Fibroblast of peridontal ligament (primary cell): ENCODE data around the gene FKRP.
"Not testable (repeated sequence)": the region's sequence is repeated elsewhere in the genome, so short reads cannot be mapped to it uniquely, and the experiment has no call there.

Experiments
- DNase-seq: peaks from one replicate; pipeline ENCODE4 v3.0.0-alpha.2; 2010; ENCODE audit errors: extremely low read depth

FKRP gene

DNA sequence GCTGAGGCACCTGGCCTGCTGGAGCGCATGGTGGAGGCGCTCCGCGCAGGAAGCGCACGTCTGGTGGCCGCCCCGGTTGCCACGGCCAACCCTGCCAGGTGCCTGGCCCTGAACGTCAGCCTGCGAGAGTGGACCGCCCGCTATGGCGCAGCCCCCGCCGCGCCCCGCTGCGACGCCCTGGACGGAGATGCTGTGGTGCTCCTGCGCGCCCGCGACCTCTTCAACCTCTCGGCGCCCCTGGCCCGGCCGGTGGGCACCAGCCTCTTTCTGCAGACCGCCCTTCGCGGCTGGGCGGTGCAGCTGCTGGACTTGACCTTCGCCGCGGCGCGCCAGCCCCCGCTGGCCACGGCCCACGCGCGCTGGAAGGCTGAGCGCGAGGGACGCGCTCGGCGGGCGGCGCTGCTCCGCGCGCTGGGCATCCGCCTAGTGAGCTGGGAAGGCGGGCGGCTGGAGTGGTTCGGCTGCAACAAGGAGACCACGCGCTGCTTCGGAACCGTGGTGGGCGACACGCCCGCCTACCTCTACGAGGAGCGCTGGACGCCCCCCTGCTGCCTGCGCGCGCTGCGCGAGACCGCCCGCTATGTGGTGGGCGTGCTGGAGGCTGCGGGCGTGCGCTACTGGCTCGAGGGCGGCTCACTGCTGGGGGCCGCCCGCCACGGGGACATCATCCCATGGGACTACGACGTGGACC lies 10.1 kb downstream of the FKRP start:
- no peak for DNase-seq

DNA sequence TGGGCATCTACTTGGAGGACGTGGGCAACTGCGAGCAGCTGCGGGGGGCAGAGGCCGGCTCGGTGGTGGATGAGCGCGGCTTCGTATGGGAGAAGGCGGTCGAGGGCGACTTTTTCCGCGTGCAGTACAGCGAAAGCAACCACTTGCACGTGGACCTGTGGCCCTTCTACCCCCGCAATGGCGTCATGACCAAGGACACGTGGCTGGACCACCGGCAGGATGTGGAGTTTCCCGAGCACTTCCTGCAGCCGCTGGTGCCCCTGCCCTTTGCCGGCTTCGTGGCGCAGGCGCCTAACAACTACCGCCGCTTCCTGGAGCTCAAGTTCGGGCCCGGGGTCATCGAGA lies 10.7 kb downstream of the FKRP start:
- DNase-seq = no peak

DNA sequence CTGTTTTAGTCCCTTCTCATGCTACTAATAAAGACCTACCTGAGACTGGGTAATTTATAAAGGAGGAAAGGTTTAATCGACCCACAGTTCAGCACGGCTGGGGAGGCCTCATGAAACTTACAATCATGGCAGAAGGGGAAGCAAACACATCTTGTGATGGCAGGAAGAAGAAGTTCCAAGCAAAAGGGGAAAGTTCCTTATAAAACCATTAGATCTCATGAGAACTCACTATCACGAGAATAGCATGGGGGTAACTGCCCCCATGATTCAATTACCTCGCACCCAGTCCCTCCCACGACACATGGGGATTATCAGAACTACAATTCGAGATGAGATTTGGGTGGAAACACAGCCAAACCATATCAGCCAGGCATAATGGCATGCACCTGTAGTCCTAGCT lies 13.3 kb downstream of the FKRP start:
- no peak for DNase-seq

DNA sequence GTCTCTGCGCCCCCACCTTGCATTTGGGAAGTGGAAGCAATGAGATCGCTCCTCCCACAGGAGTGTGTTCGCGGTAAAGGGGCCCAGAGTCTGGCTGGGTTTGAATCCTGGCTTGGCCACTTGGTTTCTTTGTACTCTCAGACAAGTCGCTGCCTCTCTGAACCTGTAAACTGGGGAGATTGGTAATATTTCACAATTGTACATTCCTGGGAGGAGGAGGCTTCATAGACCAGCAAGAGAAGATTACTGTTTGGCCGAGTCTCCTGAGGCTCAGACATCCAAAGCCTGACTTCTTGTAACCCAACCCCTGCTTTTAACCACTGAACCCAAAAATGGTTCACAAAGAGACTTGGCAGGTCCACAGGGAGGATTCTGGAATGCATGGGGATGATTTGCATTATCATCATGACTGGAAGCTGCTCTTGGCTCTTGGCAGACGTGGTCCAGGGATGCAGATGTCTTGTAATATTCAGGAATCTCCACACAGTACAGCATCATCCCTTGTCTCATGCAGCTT lies 14.0 kb downstream of the FKRP start:
- DNase-seq = peak; percentile 100

DNA sequence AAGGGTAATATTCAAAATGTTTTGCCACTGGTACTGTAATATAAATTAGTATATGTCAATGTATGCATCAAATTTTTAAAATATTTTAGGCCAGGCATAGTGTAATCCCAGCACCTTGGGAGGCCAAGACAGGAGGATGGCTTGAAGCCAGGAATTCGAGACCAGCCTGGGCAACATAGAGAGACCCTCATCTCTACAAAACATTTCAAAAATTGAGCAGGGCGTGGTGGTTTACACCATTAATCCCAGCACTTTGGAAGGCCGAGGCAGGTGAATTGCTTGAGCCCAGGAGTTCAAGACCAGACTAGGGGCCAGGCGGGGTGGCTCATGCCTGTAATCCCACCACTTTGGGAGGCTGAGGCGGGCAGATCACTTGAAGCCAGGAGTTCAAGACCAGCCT lies 14.5 kb downstream of the FKRP start:
- DNase-seq = no peak

DNA sequence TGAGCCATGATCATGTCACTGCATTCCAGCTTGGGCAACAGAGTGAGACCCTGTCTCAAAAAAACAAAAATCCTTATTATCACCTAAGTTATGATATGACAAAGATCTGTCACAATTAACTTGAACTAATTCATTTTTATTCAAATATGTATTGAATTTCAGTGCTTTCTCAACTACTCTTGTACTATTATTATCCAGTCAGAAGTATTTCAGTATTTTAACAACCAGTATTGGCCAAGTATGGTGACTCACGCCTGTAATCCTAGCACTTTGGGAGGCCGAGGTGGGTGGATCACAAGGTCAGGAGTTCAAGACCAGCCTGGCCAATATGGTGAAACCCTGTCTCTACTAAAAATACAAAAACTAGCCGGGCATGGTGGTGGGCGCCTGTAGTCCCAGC lies 15.0 kb downstream of the FKRP start:
- peak; percentile 79 for DNase-seq

DNA sequence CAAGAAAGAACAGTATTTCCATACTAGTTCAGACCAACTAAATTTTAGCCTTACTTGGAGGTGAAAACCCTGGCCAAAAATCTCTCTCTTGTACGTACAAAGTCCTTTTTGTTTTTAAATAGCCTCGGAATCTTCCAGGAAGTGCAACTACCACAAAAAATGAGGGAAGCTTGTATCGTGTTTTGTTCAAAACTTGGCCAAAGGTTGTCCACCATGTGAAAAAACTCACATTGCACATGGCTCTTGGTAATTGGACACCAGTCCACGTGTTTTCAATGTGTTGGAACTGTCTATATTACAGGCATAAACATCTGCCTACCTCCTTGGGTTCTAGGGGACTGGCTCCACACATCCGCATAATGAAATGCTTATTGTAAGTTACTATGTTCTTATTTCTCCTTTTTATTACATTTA lies 15.6 kb downstream of the FKRP start:
- peak; percentile 83 for DNase-seq

DNA sequence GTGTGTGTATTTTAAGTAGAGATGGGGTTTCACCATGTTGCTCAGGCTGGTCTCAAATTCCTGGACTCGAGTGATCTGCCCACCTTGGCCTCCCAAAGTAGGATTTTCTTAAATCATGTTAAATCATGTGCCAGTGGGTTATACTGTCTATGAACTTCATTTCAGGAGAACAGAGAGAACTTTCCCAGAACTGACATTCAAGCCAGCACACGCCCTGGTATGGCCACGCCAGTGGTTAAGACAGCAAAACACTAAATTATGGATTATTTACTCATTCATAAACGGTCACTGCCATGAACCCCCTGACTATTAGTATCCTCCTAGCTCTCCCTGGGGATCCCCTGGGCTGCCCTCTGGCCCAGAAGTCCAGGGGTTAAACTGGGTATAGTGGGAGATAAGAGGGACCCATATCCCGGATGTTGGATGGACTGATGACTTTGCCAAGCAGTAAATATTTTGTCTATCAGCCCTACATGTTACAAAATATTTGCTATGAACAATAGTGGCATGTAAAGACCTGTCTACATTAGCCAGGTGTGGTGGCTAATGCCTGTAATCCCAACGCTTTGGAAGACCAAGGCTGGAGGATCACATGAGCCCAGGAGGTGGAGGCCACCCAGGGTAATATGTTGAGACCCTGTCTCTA lies 16.5 kb downstream of the FKRP start:
- no peak for DNase-seq

DNA sequence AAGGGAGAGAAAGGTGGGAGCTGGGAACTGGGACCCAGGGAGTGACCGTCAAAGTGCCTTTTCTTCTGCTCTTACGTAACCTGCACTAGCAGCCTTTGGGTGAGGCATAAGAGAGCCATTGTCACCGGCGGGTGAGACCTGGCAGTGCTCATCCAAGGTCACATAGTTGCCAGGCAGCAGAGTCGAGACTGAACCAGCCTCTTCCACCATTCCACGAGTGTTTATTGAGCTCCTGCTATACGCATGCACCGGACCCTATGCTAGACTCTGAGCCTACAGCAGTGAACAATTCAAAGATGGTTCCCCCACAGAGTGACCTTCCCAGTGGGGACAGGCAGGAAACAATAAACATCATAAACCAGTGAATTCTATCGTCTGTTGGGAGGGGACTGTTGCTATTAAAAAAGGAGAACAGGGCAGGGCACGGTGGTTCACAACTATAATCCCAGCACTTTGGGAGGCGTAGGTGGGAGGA lies 19.0 kb downstream of the FKRP start:
- DNase-seq = no peak

DNA sequence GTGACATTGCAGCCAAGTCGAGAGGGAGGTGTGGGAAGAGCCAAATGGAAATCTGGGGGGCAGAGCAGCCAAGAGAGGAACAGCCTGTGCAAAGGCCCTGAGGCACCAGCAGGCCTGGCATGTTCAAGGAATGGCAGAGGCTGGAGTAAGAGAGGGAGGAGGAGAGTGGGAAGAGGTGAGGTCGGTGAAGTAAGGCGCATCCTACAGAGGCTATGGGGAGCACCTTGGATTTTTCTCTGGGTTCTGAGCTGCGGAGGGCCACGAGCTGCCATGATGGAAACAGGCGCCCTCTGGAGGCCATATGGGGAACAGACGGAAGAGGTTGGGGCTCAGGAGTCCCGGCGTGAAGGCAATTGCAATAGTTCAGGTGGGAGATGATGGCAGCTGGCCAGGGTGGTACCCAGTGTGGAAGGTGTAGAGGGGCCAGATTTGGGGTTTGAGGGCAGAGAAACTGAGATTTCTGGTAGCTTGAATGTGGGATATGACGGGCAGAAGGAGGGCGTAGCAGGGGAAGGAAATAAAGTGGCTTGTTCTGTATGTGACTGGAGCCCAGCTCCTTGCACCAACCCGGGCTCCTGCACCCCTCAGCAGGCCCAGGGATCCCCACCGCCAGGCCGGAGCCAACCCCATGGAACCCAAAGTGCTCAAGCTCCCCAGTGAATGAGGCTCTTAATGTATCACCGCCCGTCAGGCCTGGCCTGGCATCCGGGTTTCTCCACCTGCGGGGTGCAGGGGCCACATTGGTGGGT lies 20.9 kb downstream of the FKRP start:
- DNase-seq = no peak

DNA sequence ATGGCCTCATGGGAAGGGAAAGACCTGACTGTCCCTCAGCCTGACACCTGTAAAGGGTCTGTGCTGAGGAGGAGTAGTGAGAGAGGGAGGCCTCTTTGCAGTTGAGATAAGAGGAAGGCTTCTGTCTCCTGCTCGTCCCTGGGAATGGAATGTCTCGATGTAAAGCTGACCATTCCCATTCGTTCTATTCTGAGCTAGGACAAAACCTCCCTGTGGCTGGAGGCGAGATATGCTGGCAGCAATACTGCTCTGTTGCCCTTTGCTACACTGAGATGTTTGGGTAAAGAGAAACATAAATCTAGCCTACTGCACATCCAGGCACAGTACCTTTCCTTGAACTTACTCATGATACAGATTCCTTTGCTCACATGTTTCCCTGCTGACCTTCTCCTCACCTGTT lies 22.9 kb downstream of the FKRP start:
- not testable (repeated sequence) for DNase-seq

DNA sequence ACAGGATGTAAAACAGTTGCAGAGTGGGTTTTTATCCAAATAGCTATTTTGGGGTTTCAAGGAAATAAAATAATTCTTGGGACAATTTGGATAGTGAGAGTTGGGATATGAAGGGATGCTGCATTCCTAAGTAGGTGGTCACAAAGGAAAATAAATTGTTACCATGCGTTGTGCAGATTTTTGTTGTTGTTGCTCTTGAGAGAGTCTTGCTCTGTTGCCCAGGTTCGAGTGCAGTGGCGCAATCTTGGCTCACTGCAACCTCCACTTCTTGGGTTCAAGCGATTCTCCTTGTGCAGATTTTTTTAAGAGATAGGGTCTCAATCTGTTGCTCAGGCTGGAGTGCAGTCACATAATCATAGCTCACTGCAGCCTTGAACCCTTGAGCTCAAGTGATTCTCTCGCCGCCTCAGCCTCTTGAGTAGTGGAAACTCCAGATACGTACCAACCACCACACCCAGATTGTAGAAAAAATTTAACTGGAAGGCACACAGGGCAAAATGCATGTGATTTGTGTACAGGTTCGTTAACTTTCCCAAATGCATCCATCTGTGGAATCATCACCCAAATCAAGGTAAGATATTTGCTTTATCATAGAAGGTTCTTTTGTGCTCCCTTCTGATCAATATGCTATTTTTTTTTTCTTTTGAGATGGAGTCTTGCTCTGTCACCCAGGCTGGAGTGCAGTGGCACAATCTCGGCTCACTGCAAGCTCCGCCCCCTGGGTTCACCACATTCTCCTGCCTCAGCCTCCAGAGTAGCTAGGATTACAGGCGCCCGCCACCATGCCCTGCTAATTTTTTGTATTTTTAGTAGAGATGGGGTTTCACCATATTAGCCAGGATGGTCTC lies 26.5 kb downstream of the FKRP start:
- DNase-seq = no peak

DNA sequence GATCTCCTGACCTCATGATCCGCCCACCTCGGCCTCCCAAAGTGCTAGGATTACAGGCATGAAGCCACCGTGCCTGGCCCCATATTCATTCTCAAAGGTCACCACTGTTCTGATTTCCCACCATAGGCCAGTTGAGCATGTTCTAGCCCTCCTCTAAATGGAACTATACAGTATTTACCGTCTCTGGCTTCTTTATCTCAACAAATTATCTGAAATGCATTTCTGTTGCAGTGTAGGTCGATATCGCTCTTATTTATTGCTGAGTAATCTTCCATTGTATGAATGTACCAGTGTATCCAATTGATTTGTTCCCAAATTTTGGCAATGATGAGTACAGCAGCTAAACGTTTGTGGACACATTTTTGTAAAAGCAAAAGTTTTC lies 27.2 kb downstream of the FKRP start:
- no peak for DNase-seq

DNA sequence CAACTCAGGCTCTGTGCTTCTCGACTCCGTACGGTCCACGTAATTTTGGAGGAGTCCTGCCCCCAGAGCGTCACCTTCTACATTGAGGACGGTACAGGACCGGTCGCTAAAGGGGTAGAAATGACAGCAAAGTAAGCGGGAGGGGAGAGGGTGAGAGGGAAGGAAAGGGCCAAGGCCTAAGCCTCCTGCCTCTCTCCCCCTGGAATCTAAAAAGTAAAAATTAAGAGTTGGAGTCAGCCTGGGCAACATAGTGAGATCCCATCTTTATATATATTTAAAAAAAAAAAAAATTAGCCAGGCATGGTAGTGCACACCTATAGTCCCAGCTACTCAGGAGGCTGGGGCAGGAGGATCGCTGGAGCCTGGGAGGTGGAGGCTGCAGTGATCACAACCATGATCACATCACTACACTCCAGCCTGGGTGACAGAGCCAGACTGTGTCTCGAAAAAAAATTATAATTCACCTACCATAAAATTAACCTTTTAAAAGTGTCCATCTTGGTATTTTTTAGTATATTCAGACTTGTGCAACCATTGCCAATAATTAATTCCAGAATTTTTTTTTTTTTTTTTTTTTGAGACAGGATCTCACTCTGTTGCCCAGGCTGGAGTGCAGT lies 29.9 kb downstream of the FKRP start:
- DNase-seq = no peak

DNA sequence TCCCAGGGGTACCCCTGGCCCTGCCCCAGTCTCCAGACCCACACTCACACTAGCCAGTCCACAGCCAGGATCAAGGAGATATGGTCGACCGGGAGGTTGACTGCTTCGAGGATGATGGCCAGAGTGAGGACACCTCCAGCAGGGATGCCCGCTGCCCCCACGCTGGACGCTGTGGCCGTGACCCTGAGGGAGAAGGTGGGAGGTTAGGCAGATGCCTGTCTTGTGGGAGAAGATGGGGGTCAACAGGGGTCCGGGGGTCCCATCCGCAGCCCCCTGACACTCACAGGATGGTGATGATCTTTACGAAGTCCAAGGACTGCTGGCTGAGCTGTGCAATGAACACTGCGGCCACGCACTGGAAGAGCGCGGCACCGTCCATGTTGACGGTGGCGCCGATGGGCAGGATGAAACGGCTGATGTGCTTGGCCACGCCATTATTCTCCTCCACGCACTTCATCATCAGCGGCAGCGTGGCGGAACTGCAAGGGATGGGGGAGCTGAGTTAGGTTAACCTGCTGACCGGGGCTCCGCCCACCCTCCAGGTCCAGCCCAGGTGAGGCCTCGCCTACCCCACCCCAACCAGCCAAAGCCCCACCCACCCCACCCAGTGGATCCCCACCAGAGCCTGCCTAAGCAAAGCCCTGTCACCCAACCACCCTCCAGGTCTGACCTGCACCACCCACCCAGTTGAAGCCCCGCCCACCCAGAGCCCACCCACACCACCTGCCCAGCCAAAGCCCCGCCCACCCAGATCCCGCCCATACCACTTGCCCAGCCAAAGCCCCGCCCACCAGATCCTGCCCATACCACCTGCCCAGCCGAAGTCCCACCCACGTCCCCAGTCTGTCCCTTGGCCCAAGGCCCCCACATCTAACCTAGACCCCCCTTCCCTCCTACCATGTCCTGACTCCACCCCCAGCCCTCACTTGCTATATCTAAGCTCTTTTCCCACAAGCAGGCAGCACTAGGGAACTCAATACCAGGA lies 31.4 kb downstream of the FKRP start:
- no peak for DNase-seq

DNA sequence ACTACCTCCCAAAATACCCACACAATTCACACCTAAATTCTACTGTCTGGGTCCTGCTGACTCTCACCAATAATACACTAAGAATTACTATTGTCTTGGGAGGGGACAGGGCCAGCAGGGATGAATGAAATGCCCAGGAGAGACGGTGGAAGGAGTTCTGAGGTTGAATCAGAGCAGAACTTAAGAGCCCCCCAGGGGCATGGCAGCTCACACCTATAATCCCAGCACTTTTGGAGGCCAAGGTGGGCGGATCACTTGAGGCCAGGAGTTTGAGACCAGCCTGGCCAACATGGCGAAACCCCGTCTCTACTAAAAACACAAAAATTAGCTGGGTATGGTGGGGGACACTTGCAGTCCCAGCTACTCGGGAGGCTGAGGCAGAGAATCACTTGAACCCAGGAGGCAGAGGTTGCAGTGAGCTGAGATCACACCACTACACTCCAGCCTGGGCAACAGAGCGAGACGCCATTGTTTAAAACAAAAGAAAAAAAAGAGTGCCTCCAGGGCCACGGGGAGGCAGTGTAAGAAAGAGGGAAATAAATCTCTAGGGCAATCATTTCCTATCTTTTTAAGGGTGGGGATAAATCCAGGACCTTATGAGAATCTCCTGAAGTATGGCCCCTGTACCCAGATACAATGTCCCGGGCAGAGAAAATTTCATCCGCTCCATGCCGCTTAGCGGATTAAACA lies 32.2 kb downstream of the FKRP start:
- not testable (repeated sequence) for DNase-seq

DNA sequence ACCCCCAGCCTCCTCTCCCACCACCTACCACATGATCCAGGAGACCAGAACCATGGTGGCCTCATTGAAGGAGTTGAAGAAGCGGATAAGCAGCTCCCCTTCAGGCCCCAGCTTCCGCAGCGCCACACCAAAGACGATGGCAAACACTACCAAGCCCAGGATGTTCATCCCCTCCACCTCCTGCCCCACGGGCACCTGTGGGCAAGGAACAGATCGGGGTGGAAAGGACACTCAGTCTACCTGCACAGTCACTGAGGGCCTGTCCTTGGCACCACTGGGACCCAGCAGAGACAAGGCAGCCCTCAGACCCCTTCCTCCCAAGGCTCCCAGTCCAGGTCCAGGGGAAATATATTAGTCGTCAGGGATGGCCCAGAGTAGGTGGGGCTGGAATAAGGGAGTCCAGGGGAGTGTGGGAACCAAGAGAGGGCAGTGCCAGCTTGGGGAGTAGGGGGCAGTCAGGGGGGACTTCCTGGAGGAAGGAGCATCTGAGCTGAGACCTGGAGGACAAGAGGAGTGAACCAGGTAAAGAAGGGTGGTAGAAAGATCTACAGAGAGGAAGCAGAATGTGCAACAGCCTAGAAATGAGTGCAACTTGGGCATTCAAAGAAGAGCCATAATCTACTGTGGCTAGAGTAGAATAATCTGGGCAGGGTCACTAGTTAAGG lies 36.6 kb downstream of the FKRP start:
- no peak for DNase-seq

DNA sequence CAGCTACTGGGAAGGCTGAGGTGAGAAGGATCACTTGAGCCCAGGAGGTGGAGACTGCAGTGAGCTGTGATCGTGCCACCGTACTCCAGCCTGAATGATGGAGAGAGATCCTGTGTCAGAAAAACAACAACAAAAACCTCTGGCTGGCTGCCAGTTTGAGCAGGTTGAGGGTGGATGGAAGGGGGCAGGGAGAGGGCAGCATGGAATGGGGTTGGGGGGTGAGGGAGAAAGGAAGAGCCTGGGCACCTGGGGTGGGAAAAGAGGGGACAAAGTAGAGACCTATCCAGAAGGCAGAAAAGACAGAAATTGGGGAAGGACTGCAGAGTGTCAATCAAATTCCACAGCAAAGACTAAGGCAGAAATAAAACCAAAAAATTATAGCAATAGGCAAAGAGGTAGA lies 37.8 kb downstream of the FKRP start:
- DNase-seq = no peak
